HG03457 (cell line): ENCODE results near the gene ENTR1.

Source experiments
- ATAC-seq: cut with Tn5 transposase; IDR thresholded peaks from one replicate; pipeline ENCODE4 v1.9.1; 2021; ENCODE audit warnings: moderate number of reproducible peaks; ENCODE audit not compliant: unreplicated experiment

Gene ENTR1

GRCh38 chr9:136378170-136379002, 32.0 kb downstream of the ENTR1 start:
- ATAC-seq: no peak

- ATAC-seq: no peak
Measured at GRCh38 chr9:136377341-136378169, 32.9 kb downstream of the ENTR1 start.

DNA sequence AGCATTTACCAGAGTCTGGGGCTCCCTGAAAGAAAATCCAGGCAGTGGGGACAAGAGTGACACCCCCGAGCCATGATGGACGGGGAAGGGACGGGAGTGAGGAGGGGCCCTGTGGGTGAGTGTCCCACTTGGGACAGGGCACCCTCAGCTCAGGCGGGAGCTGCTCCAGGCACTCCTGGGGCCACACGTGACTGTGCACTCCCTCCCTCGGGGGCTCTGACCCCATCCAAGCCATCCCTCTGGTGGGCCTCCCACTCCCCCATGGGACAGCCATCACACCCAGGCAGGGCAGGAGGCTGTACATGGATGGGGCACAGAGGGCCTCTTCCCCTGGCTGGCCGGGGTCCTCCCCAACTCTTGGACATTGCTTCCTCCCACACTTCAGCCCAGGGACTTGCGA, 34.0 kb downstream of the ENTR1 start:
- no peak for ATAC-seq

DNA sequence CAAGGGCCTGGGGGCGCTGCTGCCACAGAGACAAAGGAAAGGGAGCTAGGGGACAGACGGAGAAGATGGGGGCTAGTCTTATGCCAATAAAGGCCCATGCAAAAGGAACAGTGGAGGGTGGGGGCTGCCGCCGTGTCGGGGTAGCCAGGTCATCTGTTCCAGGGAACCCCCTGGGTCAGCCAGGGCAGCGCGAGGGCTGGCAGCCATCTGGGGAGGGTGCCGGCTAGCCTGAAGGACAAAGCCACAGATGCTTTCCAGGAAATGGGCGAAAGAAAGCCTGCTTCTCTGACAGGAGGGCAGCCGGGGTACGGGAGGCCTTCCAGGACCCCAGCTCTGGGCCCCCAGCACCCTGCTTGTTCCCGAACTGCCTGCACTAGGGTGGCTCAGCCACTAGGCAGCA, 35.3 kb downstream of the ENTR1 start:
- ATAC-seq: no peak

GRCh38 chr9:136374183-136374575, 36.2 kb downstream of the ENTR1 start:
- no peak for ATAC-seq

- ATAC-seq: no peak
Measured at GRCh38 chr9:136373300-136374182, 36.9 kb downstream of the ENTR1 start, which contains the start of gene CARD9. CARD9 (minus strand) TSS chr9:136373669; CDS start chr9:136372078, 1,591 bp downstream.

GRCh38 chr9:136372561-136373299, 37.7 kb downstream of the ENTR1 start:
- no peak for ATAC-seq

GRCh38 chr9:136372006-136372405, 38.4 kb downstream of the ENTR1 start:
- ATAC-seq: no peak

DNA sequence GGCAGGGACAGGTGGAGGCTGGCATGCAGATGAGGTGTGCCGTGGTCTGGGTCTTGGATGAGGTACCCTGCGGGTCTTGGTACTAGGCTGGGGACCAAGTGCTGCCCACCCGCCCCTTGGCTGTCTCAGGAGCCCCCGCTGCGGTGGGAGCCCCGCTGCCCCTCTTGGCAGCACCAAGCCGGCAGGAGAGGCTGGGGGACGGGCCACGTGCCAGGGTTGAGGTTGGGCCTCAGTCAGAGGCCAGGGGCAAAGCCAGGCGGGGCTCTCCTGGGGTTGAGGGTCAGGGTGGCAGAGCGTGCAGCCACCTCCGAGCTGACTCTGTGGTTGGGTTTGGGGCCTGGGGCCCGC, 38.9 kb downstream of the ENTR1 start:
- no peak for ATAC-seq

DNA sequence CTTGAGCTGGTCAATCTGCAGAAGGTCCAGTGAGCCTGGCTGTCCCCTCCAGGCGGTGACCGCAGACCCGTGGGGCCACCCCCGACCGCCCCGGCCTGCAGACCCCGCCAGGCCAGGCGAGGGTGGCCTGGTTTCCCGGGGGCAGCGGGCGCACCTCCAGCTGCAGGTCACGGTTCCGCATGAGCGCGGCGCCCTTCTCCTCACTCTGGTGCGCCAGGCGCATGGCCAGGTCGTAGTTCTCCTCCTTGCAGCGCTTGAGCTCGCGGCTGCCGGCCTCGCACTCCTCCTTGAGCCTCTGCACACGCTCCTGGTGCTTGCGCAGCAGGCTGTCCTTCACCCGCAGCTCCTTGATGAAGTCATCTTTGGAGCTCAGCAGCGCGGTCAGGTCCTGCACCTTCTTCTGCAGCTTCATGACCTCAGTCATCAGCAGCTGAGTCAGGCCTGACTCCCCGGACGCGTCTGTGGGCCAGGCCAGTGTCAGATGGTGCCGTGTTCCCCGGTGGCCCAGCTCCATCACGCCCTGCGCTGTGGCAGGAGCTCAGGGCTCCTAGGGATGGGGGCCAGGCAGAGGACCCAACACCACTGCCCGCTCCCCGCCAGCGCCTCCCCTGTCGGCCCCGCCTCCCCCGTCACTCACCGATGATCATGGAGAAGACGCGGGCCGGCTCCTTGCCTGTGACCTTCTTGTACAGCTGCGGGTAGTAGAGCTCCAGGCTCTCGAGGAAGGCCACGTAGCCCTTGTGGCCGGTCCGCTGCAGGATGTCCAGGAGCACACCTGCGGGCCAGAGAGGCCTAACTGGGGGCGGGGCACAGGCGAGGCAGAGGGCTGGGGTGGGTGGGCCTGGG, 39.5 kb downstream of the ENTR1 start:
- ATAC-seq: no peak

- ATAC-seq: no peak
Measured at GRCh38 chr9:136370037-136370436, 40.4 kb downstream of the ENTR1 start.

DNA sequence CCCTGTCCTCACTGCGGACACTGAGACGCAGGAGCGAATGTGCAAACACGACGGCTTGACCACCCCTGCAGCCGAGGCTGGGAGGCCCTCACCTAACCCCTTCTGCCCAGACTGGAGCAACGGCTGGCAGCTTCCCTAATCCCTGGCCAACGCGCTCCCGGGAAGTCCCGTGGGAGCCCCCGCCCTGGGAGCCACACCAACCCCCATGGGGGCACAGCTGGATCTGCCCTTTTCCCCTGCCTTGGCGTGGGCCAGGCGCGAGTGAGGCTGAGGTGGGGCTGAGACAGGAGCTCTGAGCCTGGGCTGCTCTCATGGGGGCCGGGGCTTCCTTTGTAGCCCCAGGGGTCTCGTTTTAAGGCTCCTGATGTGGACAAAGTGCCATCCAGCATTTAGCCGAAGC, 42.2 kb downstream of the ENTR1 start:
- no peak for ATAC-seq

DNA sequence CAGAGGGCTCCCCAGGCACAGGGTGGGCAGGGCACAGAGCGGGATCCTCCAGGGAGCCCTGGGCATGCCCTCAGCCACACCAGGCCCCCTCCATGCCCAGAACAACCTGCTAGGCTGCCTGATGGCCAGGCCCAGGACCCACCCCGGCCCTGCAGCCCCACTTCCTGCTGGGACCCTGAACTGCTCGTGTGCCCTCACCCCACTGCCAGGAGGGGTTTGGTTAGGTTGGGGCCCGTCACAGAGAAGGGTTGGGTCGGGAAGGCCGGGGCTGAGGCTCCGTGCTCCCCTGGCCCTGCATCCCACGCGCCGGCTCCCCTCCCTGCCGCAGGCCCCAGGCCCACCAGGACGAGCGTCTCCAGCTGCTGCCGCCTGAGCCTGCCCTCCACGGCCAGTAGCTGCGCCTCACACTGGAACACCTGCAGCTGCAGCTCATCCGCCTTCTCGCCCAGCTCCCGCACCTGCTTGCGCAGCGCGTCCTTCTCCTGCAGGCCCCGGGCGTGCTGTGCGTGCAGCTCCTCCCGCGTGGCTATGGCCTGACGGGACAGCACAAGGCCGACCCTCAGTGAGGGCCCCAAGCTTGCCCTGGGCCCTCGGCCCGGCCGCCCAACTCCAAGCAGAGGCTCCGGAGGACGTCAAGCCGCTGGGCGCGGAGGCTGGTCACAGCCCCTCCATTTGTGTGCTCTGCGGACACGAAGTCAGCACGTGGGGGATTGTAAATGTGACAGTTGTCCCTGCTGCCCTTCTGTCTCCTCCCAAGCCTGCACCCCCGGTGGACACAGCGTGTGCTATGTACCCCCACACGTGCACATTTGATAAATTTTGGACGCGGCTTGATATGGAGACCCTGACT, 42.9 kb downstream of the ENTR1 start:
- no peak for ATAC-seq

DNA sequence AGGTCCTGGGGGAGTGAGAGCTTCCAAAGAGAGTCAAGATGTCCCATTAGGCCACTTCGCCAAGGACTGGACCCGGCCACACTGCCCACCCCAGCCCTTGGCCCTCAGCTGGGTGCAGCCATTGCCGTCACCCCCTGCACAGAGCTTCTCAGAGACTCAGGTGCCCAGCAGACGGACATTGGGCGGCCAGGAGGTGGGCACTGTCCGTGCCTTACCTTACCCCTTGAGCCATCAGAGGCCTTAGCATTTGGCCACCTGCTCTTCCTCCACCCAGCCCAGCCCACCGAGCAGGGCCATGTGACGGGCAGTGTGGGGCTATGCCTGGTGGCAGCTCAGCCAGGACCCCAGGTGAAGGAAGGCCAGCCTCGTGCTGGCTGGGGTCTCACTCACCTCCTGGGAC, 43.6 kb downstream of the ENTR1 start:
- no peak for ATAC-seq

- no peak for ATAC-seq
Measured at GRCh38 chr9:136365775-136366222, 44.6 kb downstream of the ENTR1 start.

DNA sequence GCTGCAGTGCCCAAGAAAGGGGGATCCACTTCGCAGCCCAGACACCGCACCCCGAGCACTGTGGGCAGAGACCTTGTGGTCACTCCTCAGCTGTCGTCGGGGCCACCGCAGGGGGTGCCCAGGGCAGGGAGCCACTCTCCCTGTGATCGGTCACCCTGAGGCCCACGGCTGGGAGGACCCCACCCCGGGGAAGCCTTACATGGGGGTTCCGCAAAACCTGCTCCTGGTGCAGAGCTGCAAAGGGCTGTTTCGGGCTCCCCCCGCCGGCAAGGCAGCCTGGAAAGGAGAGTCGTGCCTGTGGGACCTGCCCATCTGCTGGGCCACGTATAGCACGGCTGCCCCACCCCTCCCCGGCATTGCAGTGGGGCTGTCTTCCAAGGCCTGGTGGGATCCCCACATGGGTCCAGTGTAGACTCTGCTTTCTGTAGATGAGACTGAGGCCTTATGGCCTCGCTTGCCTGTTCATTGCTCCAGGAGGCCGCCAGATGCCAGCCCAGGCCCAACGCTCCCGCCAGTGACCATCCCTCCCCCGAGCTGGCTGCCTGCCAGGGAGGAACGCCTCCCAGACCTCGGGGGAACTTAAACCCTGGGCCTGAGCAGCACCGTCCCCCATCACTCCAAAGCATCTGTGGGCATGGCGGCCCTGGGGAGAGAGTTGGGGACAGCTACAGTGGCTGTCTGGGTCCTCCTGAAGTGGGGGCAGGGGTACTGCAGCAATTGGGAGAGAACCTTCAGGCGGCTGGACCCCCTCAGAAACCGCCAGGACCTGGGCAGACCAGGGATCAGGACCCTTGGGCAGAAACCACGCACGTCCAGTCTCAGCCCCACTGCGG, 45.3 kb downstream of the ENTR1 start:
- ATAC-seq: no peak

- ATAC-seq: no peak
Measured at GRCh38 chr9:136363949-136364748, 46.3 kb downstream of the ENTR1 start.
